AG10803 (cell line): ENCODE data around the gene MS4A15.
"Not testable (repeated sequence)": the region's sequence is repeated elsewhere in the genome, so short reads cannot be mapped to it uniquely, and the experiment has no call there.

Experiments
- DNase-seq: peaks from one replicate; pipeline ENCODE4 v3.0.0; 2010; ENCODE audit warnings: low read depth
- H3K4me3 ChIP-seq: 2 replicates; pipeline ENCODE4 v1.5.1; 2011; ENCODE audit warnings: mild to moderate bottlenecking, low read length, control low read depth
- CTCF ChIP-seq: conservative IDR thresholded peaks from 2 replicates; pipeline ENCODE4 v1.5.1; 2011; ENCODE audit warnings: mild to moderate bottlenecking, low read length, control low read depth, inconsistent platforms

MS4A15 gene, protein sequence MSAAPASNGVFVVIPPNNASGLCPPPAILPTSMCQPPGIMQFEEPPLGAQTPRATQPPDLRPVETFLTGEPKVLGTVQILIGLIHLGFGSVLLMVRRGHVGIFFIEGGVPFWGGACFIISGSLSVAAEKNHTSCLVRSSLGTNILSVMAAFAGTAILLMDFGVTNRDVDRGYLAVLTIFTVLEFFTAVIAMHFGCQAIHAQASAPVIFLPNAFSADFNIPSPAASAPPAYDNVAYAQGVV

GRCh38 chr11:60756307-60757032, at the start of gene MS4A15:
MS4A15 (plus strand) TSS chr11:60756867; CDS start chr11:60763734, 6,867 bp downstream.
- H3K4me3 ChIP-seq = no peak within 1 kb of the TSS
- TF ChIP-seq CTCF = peak; percentile 10; the same call in 1 of the 2 replicates
- peak; percentile 3 for DNase-seq

DNA sequence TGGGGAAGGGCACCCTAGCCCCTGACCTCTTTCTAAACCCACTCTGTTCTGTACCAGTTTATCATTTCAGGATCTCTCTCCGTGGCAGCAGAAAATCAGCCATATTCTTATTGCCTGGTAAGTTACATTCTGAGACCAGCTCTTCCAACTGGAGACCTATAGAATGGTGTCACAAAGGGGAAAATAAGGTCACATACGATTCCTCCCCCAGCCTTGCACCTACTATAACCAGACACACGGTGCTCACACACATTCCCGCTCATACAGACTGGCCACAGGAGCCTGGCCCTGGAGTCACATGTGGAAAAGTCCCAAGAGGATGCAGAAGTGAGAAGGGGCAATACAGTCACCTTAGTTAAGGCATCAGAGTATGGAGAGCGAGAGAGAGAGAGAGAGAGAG, 49.7 kb upstream of the MS4A15 start:
- no peak overlapping the region for H3K4me3 ChIP-seq
- DNase-seq = no peak
- no peak for TF ChIP-seq CTCF

- DNase-seq = no peak
- no peak overlapping the region for H3K4me3 ChIP-seq
- no peak; the same call in 1 of the 2 replicates for TF ChIP-seq CTCF
These were observed 46.2 kb upstream of the MS4A15 start for GRCh38 chr11:60710482-60710881.

DNA sequence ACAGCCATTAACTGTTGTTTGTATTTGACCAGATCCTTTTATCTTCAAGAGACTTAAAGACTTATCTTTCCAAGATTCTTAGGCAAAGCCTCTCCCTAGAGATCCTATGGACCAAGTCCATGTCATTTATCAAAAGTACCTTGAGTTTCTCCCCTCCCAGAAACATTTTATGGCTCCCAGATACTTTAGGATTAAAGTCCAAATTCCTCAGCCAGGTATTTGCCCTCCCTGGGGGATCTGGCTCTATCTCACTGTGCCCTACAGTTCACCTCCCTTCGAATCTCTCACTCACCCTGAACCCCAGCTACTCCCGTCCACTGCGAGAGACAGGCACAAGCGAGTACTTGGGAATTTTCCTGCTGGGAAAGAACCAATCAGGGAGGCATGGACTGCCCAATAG, 45.4 kb upstream of the MS4A15 start:
- no peak for TF ChIP-seq CTCF
- no peak for DNase-seq
- H3K4me3 ChIP-seq = no peak overlapping the region

DNA sequence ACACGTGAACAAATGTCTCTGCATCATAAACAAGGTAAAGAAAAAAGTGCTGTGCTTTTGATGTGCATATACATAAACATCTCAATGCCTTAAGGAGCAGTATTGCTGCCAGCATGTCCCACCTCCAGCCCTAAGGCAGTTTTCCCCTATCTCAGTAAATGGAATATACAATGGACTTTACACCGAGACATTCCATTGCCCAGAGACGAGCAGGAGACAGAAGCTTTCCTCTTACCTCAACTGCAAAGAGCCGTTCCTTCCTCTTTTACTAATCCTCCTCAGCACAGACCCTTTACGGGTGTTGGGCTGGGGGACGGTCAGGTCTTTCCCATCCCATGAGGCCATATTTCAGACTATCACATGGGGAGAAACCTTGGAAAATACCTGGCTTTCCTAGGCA, 43.2 kb upstream of the MS4A15 start:
- DNase-seq, H3K4me3 ChIP-seq: not testable (repeated sequence)

GRCh38 chr11:60717956-60718355, 38.7 kb upstream of the MS4A15 start:
- no peak for DNase-seq
- H3K4me3 ChIP-seq = no peak overlapping the region
- TF ChIP-seq CTCF = no peak

GRCh38 chr11:60718524-60719316, 37.9 kb upstream of the MS4A15 start:
- no peak overlapping the region for H3K4me3 ChIP-seq
- TF ChIP-seq CTCF = no peak
- no peak for DNase-seq
